Hepatocyte (in vitro differentiated cells): ENCODE measurements around the gene MGAT4A. TPM values are rescaled to one million over a fixed set of nuclear protein-coding genes. Genes with fewer than 3 reads are reported as not detected.

Source experiments
- DNase-seq: peaks from one replicate; pipeline ENCODE4 v3.0.0-alpha.2; 2016; ENCODE audit warnings: low spot score
- H2AFZ ChIP-seq: fragments of 200-600 bp; sonication (generic); 2 replicates; pipeline ENCODE4 v1.6.0; 2016; ENCODE audit warnings: antibody characterized with exemption, mild to moderate bottlenecking
- H3K27ac ChIP-seq: fragments of 200-600 bp; sonication (generic); 2 replicates; pipeline ENCODE4 v1.5.1; 2016; ENCODE audit warnings: mild to moderate bottlenecking
- H3K27me3 ChIP-seq: fragments of 200-600 bp; sonication (generic); 2 replicates; pipeline ENCODE4 v1.6.1; 2016
- H3K36me3 ChIP-seq: fragments of 200-600 bp; sonication (generic); replicated peaks from 2 replicates; pipeline ENCODE4 v1.5.1; 2016; ENCODE audit warnings: low read depth; ENCODE audit not compliant: insufficient read depth
- H3K4me1 ChIP-seq: fragments of 200-600 bp; sonication (generic); 2 replicates; pipeline ENCODE4 v1.5.1; 2016; ENCODE audit warnings: mild to moderate bottlenecking, moderate library complexity; ENCODE audit not compliant: insufficient read depth
- H3K4me2 ChIP-seq: fragments of 200-600 bp; sonication (generic); 2 replicates; pipeline ENCODE4 v1.6.0; 2016
- H3K4me3 ChIP-seq: fragments of 200-600 bp; sonication (generic); 2 replicates; pipeline ENCODE4 v1.5.1; 2016; ENCODE audit warnings: mild to moderate bottlenecking
- H3K79me2 ChIP-seq: fragments of 200-600 bp; sonication (generic); 2 replicates; pipeline ENCODE4 v1.6.0; 2017; ENCODE audit warnings: mild to moderate bottlenecking
- H3K9me2 ChIP-seq: fragments of 200-600 bp; sonication (generic); replicated peaks from 2 replicates; pipeline ENCODE4 v1.6.0; 2017; ENCODE audit warnings: mild to moderate bottlenecking; ENCODE audit not compliant: insufficient read depth
- H3K9me3 ChIP-seq: fragments of 200-600 bp; sonication (generic); 2 replicates; pipeline ENCODE4 v1.5.1; 2016; ENCODE audit warnings: low read depth, mild to moderate bottlenecking
- H4K20me1 ChIP-seq: fragments of 200-600 bp; sonication (generic); 2 replicates; pipeline ENCODE4 v1.6.0; 2016; ENCODE audit warnings: mild to moderate bottlenecking; ENCODE audit not compliant: insufficient read depth, poor library complexity, severe bottlenecking
- EZH2 ChIP-seq: fragments of 200-600 bp; sonication (generic); IDR thresholded peaks from 2 replicates; pipeline ENCODE4 v1.6.1; 2016; ENCODE audit warnings: antibody characterized with exemption, mild to moderate bottlenecking, borderline replicate concordance
- EZH2phosphoT487 ChIP-seq: fragments of 200-600 bp; sonication (generic); IDR thresholded peaks from one replicate; pipeline ENCODE4 v1.6.1; 2018; ENCODE audit warnings: antibody characterized with exemption, mild to moderate bottlenecking, low read depth, moderate library complexity; ENCODE audit not compliant: unreplicated experiment, severe bottlenecking
- WGBS: methylation state at CpG from one replicate; pipeline ENCODE4 v1.1.6; 2016; ENCODE audit warnings: low lambda C conversion rate; ENCODE audit errors: missing lambda C conversion rate; 5-methylcytosine and 5-hydroxymethylcytosine counted together
- polyA plus RNA-seq: library from polyadenylated mRNA; unstranded; fragments of >200 nt; fragmentation: Nextera tagmentation; extraction: Ambion mirVana; gene quantifications from 2 replicates; pipeline ENCODE4 v1.2.1, GENCODE V29; 2016
- total RNA-seq: library from RNA; depleted of rRNA; stranded (reverse); fragments of >200 nt; gene quantifications from 2 replicates; pipeline ENCODE4 v1.2.3, GENCODE V29; 2014
- TF ChIP-seq, protein P1 (sequence below): fragments of 200-600 bp; sonication (generic); IDR thresholded peaks from 2 replicates; pipeline ENCODE4 v1.5.1; 2016; ENCODE audit warnings: antibody characterized with exemption, mild to moderate bottlenecking; ENCODE audit not compliant: poor library complexity

The MGAT4A gene
- total and polyA plus RNA-seq, 2 experiments from 2014 or later, result 10.1 to 21.6 TPM

- H3K9me3 ChIP-seq, result no peaks in the 10 kb centered on the region
- H3K9me2 ChIP-seq, result no peaks in the 10 kb centered on the region
- no peaks in the 10 kb centered on the region for H4K20me1 ChIP-seq
- no peak overlapping the region for H3K4me3 ChIP-seq
- H3K4me2 ChIP-seq, result no peak overlapping the region
- H3K79me2 ChIP-seq, result peaks cover 16% of the 10 kb centered on the region
- H3K27ac ChIP-seq, result no peak overlapping the region
- no peak for DNase-seq
- no peaks in the 10 kb centered on the region for H3K27me3 ChIP-seq
- 92% methylated on average over 7 of the region's 7 CpGs for WGBS
- no peak for TF ChIP-seq EZH2phosphoT487
- TF ChIP-seq, protein P1, sequence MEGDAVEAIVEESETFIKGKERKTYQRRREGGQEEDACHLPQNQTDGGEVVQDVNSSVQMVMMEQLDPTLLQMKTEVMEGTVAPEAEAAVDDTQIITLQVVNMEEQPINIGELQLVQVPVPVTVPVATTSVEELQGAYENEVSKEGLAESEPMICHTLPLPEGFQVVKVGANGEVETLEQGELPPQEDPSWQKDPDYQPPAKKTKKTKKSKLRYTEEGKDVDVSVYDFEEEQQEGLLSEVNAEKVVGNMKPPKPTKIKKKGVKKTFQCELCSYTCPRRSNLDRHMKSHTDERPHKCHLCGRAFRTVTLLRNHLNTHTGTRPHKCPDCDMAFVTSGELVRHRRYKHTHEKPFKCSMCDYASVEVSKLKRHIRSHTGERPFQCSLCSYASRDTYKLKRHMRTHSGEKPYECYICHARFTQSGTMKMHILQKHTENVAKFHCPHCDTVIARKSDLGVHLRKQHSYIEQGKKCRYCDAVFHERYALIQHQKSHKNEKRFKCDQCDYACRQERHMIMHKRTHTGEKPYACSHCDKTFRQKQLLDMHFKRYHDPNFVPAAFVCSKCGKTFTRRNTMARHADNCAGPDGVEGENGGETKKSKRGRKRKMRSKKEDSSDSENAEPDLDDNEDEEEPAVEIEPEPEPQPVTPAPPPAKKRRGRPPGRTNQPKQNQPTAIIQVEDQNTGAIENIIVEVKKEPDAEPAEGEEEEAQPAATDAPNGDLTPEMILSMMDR, result no peak
- no peak overlapping the region for H2AFZ ChIP-seq
- H3K36me3 ChIP-seq, result no peaks in the 10 kb centered on the region
- no peaks in the 10 kb centered on the region for H3K4me1 ChIP-seq
These were observed 38.6 kb downstream of the MGAT4A start for GRCh38 chr2:98692090-98693054.

GRCh38 chr2:98691303-98691702 is 39.6 kb downstream of the MGAT4A start:
- H4K20me1 ChIP-seq, result no peaks in the 10 kb centered on the region
- no peak overlapping the region for H2AFZ ChIP-seq
- no peak for DNase-seq
- H3K27ac ChIP-seq, result no peak overlapping the region
- no peaks in the 10 kb centered on the region for H3K36me3 ChIP-seq
- no peak overlapping the region for H3K4me3 ChIP-seq
- no peaks in the 10 kb centered on the region for H3K4me1 ChIP-seq
- H3K27me3 ChIP-seq, result no peaks in the 10 kb centered on the region
- 87% methylated on average over 3 of the region's 3 CpGs for WGBS
- no peak overlapping the region for H3K4me2 ChIP-seq
- H3K9me3 ChIP-seq, result no peaks in the 10 kb centered on the region
- no peaks in the 10 kb centered on the region for H3K9me2 ChIP-seq
- TF ChIP-seq EZH2, result no peak
- TF ChIP-seq, protein P1, result no peak
- no peak for TF ChIP-seq EZH2phosphoT487
- H3K79me2 ChIP-seq, result peaks cover 16% of the 10 kb centered on the region

DNA sequence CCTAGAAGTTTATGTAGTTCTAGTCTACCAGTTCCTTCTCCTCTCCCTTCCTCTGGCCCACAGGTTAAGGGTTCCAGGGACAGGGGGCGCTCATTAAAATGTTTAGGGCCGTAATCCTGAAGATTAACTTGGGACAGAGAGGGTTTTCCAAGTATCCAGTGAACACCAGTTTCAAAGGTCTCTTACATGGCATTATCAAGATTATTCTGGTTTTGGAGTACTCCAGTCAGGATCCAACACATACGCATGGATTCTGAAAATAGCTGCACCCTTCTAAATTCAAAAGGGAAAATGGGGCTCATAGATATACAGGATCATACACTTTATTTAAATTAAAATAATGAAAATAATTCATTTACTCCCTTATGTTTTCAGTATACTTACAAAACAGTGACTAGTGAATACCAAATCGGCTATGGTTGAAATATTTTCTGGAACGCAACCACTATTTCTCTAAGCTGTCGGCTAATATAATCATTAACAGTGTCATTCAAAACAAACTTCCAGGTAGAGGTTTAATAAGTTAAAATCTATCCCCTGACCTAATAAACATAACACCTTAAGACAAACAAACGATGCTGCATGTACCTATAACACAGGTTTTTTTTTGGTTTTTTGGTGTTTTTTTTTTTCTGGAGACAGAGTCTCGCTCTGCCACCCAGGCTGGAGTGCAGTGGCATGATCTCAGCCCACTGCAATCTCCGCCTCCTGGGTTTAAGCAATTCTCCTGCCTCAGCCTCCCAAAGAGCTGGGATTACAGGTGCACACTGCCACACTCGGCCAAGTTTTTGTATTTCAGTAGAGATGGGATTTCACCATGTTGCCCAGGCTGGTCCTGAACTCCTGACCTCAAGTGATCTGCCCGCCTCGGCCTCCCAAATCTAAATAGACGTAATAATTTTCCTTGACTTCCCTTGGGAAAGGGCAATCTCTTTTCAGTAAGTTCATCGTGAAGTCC is 44.7 kb downstream of the MGAT4A start:
- Histone ChIP-seq H3K4me2 (no peak overlapping the region), H3K79me2 (peaks cover 18% of the 10 kb centered on the region), H3K9me3 (no peaks in the 10 kb centered on the region), H2AFZ (no peak overlapping the region), H3K9me2 (no peaks in the 10 kb centered on the region), H3K27ac (no peak overlapping the region), H3K4me1 (no peaks in the 10 kb centered on the region), H3K27me3 (no peaks in the 10 kb centered on the region), H3K36me3 (no peaks in the 10 kb centered on the region), H3K4me3 (no peak overlapping the region), H4K20me1 (no peaks in the 10 kb centered on the region)
- no peak for DNase-seq
- WGBS, result 96% methylated on average over 14 of the region's 14 CpGs
- TF ChIP-seq, protein P1, result no peak
- TF ChIP-seq EZH2, result no peak
